ENCODE measurements around the gene ESPNL.
A peak's percentile ranks its signal among the peaks of the same experiment; 100 is the strongest.

Gene ESPNL

GRCh38 chr2:238127165-238128060 lies 27.3 kb downstream of the ESPNL start:
- H3K14ac ChIP-seq (ENCODE audit: low read length in 2 of 2) = no peak overlapping the region
- no peaks in the 10 kb centered on the region for H3K36me3 ChIP-seq (ENCODE audit: control insufficient read depth in 1 of 2, insufficient read depth in 2 of 2, low read depth in 1 of 2, low read length in 2 of 2)
- peak overlapping the region in 1 of 2 experiments; percentile 71 for H3K4me3 ChIP-seq (ENCODE audit: insufficient read depth in 1 of 2, low read depth in 1 of 2, low read length in 2 of 2)
- H3K9ac ChIP-seq (ENCODE audit: low read length) = peak overlapping the region; percentile 77
- H2BK15ac ChIP-seq (ENCODE audit: low read depth, poor library complexity, severe bottlenecking) = no peak overlapping the region
- peak overlapping the region in 1 of 2 experiments; percentile 12 for H3K4ac ChIP-seq (ENCODE audit: low read depth in 1 of 2, low read length in 2 of 2)
- no peak overlapping the region for H2AK5ac ChIP-seq (ENCODE audit: low read length, severe bottlenecking)
- no peaks in the 10 kb centered on the region for H3K79me1 ChIP-seq (replicated peaks; ENCODE audit: low read length, poor library complexity, severe bottlenecking)
- no peaks in the 10 kb centered on the region for H3K9me3 ChIP-seq (ENCODE audit: control insufficient read depth, low read length)
- 78% methylated on average over 27 of the region's 36 CpGs for WGBS
- H4K91ac ChIP-seq (ENCODE audit: low read length) = peak overlapping the region; percentile 29
- DNase-seq = peak; percentile 49
- no peak overlapping the region for H2BK5ac ChIP-seq (ENCODE audit: low read depth, low read length, poor library complexity, severe bottlenecking)
- no peak overlapping the region for H2BK120ac ChIP-seq (ENCODE audit: low read depth, low read length)
- H2AFZ ChIP-seq (ENCODE audit: low read depth, low read length) = peak overlapping the region; percentile 59
- H3K4me1 ChIP-seq (ENCODE audit: control insufficient read depth, insufficient read depth, low read depth, low read length) = peaks cover 3% of the 10 kb centered on the region
- H3K4me2 ChIP-seq (ENCODE audit: low read length, poor library complexity, severe bottlenecking) = no peak overlapping the region
- no peak overlapping the region for H3K18ac ChIP-seq (ENCODE audit: low read depth in 1 of 2, low read length in 2 of 2)
- no peak overlapping the region for H3K23ac ChIP-seq (ENCODE audit: low read length in 2 of 2)
- peak overlapping the region; percentile 38 for H4K8ac ChIP-seq (ENCODE audit: low read length)
- H3K27me3 ChIP-seq (ENCODE audit: control insufficient read depth in 1 of 2, insufficient read depth in 1 of 2, low read length in 2 of 2) = peaks cover 7 to 11% of the 10 kb centered on the region in 2 experiments
- no peak overlapping the region for H2BK12ac ChIP-seq (ENCODE audit: low read length in 2 of 2)
- no peak overlapping the region for H3K27ac ChIP-seq (ENCODE audit: low read length, poor library complexity, severe bottlenecking)

- H3K9ac ChIP-seq (ENCODE audit: low read length) = peak overlapping the region; percentile 77
- no peaks in the 10 kb centered on the region for H3K79me1 ChIP-seq (replicated peaks; ENCODE audit: low read length, poor library complexity, severe bottlenecking)
- H3K4me3 ChIP-seq (ENCODE audit: insufficient read depth in 1 of 2, low read depth in 1 of 2, low read length in 2 of 2) = peak overlapping the region in 1 of 2 experiments; percentile 71
- no peak overlapping the region for H2BK12ac ChIP-seq (ENCODE audit: low read length in 2 of 2)
- peak overlapping the region in 1 of 2 experiments; percentile 26 for H3K14ac ChIP-seq (ENCODE audit: low read length in 2 of 2)
- no peak overlapping the region for H2BK120ac ChIP-seq (ENCODE audit: low read depth, low read length)
- no peaks in the 10 kb centered on the region for H3K9me3 ChIP-seq (ENCODE audit: control insufficient read depth, low read length)
- H3K4ac ChIP-seq (ENCODE audit: low read depth in 1 of 2, low read length in 2 of 2) = no peak overlapping the region
- H3K18ac ChIP-seq (ENCODE audit: low read depth in 1 of 2, low read length in 2 of 2) = no peak overlapping the region
- no peak overlapping the region for H2AFZ ChIP-seq (ENCODE audit: low read depth, low read length)
- H4K91ac ChIP-seq (ENCODE audit: low read length) = no peak overlapping the region
- H4K8ac ChIP-seq (ENCODE audit: low read length) = no peak overlapping the region
- no peak overlapping the region for H2AK5ac ChIP-seq (ENCODE audit: low read length, severe bottlenecking)
- H3K4me2 ChIP-seq (ENCODE audit: low read length, poor library complexity, severe bottlenecking) = no peak overlapping the region
- H3K27me3 ChIP-seq (ENCODE audit: control insufficient read depth in 1 of 2, insufficient read depth in 1 of 2, low read length in 2 of 2) = peaks cover 2 to 5% of the 10 kb centered on the region in 2 experiments
- H2BK15ac ChIP-seq (ENCODE audit: low read depth, poor library complexity, severe bottlenecking) = no peak overlapping the region
- no peaks in the 10 kb centered on the region for H3K36me3 ChIP-seq (ENCODE audit: control insufficient read depth in 1 of 2, insufficient read depth in 2 of 2, low read depth in 1 of 2, low read length in 2 of 2)
- H2BK5ac ChIP-seq (ENCODE audit: low read depth, low read length, poor library complexity, severe bottlenecking) = no peak overlapping the region
- peaks cover 3% of the 10 kb centered on the region for H3K4me1 ChIP-seq (ENCODE audit: control insufficient read depth, insufficient read depth, low read depth, low read length)
- H3K27ac ChIP-seq (ENCODE audit: low read length, poor library complexity, severe bottlenecking) = no peak overlapping the region
- 94% methylated on average over 17 of the region's 22 CpGs for WGBS
- no peak overlapping the region for H3K23ac ChIP-seq (ENCODE audit: low read length in 2 of 2)
- DNase-seq = no peak
Measured at GRCh38 chr2:238128061-238128440, 27.9 kb downstream of the ESPNL start.

- Histone ChIP-seq H3K27ac (ENCODE audit: low read length, poor library complexity, severe bottlenecking) (no peak overlapping the region), H2AFZ (ENCODE audit: low read depth, low read length) (no peak overlapping the region), H2BK15ac (ENCODE audit: low read depth, poor library complexity, severe bottlenecking) (no peak overlapping the region), H3K9me3 (ENCODE audit: control insufficient read depth, low read length) (no peaks in the 10 kb centered on the region), H3K4me2 (ENCODE audit: low read length, poor library complexity, severe bottlenecking) (no peak overlapping the region), H3K14ac (ENCODE audit: low read length in 2 of 2) (no peak overlapping the region), H3K23ac (ENCODE audit: low read length in 2 of 2) (no peak overlapping the region), H2BK120ac (ENCODE audit: low read depth, low read length) (no peak overlapping the region), H2BK5ac (ENCODE audit: low read depth, low read length, poor library complexity, severe bottlenecking) (no peak overlapping the region), H3K4me3 (ENCODE audit: insufficient read depth in 1 of 2, low read depth in 1 of 2, low read length in 2 of 2) (no peak overlapping the region), H3K9ac (ENCODE audit: low read length) (no peak overlapping the region), H3K4ac (ENCODE audit: low read depth in 1 of 2, low read length in 2 of 2) (no peak overlapping the region), H2AK5ac (ENCODE audit: low read length, severe bottlenecking) (no peak overlapping the region), H4K8ac (ENCODE audit: low read length) (no peak overlapping the region), H3K27me3 (ENCODE audit: control insufficient read depth in 1 of 2, insufficient read depth in 1 of 2, low read length in 2 of 2) (no peaks in the 10 kb centered on the region), H3K18ac (ENCODE audit: low read depth in 1 of 2, low read length in 2 of 2) (no peak overlapping the region), H3K79me1 (replicated peaks; ENCODE audit: low read length, poor library complexity, severe bottlenecking) (no peaks in the 10 kb centered on the region), H3K36me3 (ENCODE audit: control insufficient read depth in 1 of 2, insufficient read depth in 2 of 2, low read depth in 1 of 2, low read length in 2 of 2) (no peaks in the 10 kb centered on the region), H4K91ac (ENCODE audit: low read length) (no peak overlapping the region), H2BK12ac (ENCODE audit: low read length in 2 of 2) (no peak overlapping the region), H3K4me1 (ENCODE audit: control insufficient read depth, insufficient read depth, low read depth, low read length) (peaks cover 3% of the 10 kb centered on the region)
- DNase-seq = no peak
- WGBS = 79% methylated on average over 30 of the region's 30 CpGs
Measured at GRCh38 chr2:238128534-238129001, 28.4 kb downstream of the ESPNL start.

GRCh38 chr2:238129166-238130010 lies 29.2 kb downstream of the ESPNL start:
- H3K36me3 ChIP-seq (ENCODE audit: control insufficient read depth in 1 of 2, insufficient read depth in 2 of 2, low read depth in 1 of 2, low read length in 2 of 2) = no peaks in the 10 kb centered on the region
- H3K18ac ChIP-seq (ENCODE audit: low read depth in 1 of 2, low read length in 2 of 2) = no peak overlapping the region
- no peaks in the 10 kb centered on the region for H3K27me3 ChIP-seq (ENCODE audit: control insufficient read depth in 1 of 2, insufficient read depth in 1 of 2, low read length in 2 of 2)
- H4K8ac ChIP-seq (ENCODE audit: low read length) = no peak overlapping the region
- H2BK12ac ChIP-seq (ENCODE audit: low read length in 2 of 2) = no peak overlapping the region
- H3K4ac ChIP-seq (ENCODE audit: low read depth in 1 of 2, low read length in 2 of 2) = no peak overlapping the region
- H3K14ac ChIP-seq (ENCODE audit: low read length in 2 of 2) = no peak overlapping the region
- peaks cover 3% of the 10 kb centered on the region for H3K4me1 ChIP-seq (ENCODE audit: control insufficient read depth, insufficient read depth, low read depth, low read length)
- no peaks in the 10 kb centered on the region for H3K79me1 ChIP-seq (replicated peaks; ENCODE audit: low read length, poor library complexity, severe bottlenecking)
- no peak overlapping the region for H4K91ac ChIP-seq (ENCODE audit: low read length)
- 88% methylated on average over 22 of the region's 22 CpGs for WGBS
- no peak overlapping the region for H3K23ac ChIP-seq (ENCODE audit: low read length in 2 of 2)
- no peak overlapping the region for H3K9ac ChIP-seq (ENCODE audit: low read length)
- peak overlapping the region; percentile 19 for H2BK15ac ChIP-seq (ENCODE audit: low read depth, poor library complexity, severe bottlenecking)
- H2AFZ ChIP-seq (ENCODE audit: low read depth, low read length) = no peak overlapping the region
- DNase-seq = no peak
- no peak overlapping the region for H2BK120ac ChIP-seq (ENCODE audit: low read depth, low read length)
- no peaks in the 10 kb centered on the region for H3K9me3 ChIP-seq (ENCODE audit: control insufficient read depth, low read length)
- H3K4me3 ChIP-seq (ENCODE audit: insufficient read depth in 1 of 2, low read depth in 1 of 2, low read length in 2 of 2) = no peak overlapping the region
- H3K27ac ChIP-seq (ENCODE audit: low read length, poor library complexity, severe bottlenecking) = no peak overlapping the region
- H3K4me2 ChIP-seq (ENCODE audit: low read length, poor library complexity, severe bottlenecking) = no peak overlapping the region
- H2AK5ac ChIP-seq (ENCODE audit: low read length, severe bottlenecking) = no peak overlapping the region
- H2BK5ac ChIP-seq (ENCODE audit: low read depth, low read length, poor library complexity, severe bottlenecking) = no peak overlapping the region
